ENCODE results near the gene SENP1. TPM values are rescaled to one million over a fixed set of nuclear protein-coding genes. Genes with fewer than 3 reads are reported as not detected.
A peak's percentile ranks its signal among the peaks of the same experiment; 100 is the strongest.

The SENP1 gene
- total and polyA plus RNA-seq, 2 of the 4 experiments (the other 2 are of a cell fraction) = 7.2 to 25.3 TPM

- no peaks in the 10 kb centered on the region; the same call in 1 of the 2 replicates for H3K9me1 ChIP-seq (ENCODE audit: insufficient read depth, low read length)
- H4K5ac ChIP-seq (ENCODE audit: low read depth, low read length) = no peak overlapping the region
- no peaks in the 10 kb centered on the region for H3K79me1 ChIP-seq (ENCODE audit: low read depth in 1 of 2, low read length in 2 of 2)
- no peak overlapping the region for H3K56ac ChIP-seq (ENCODE audit: extremely low read depth, insufficient read depth, low read length)
- WGBS, 2 experiments (ENCODE audit: extremely low coverage in 2 of 2, insufficient read length in 1 of 2) = 100% methylated on average over 2 of the region's 7 CpGs; no CpG with 5 or more reads in 1 of the 2 experiments
- in situ Hi-C loops (cut with MboI; ENCODE audit: low sequenced_read_pairs) = loop anchor here (10.0 kb wide), 1 partner anchor 418 kb away; the partner anchor contains the start of gene ENDOU
- H3K18ac ChIP-seq (ENCODE audit: low read depth, low read length) = no peak overlapping the region
- TF ChIP-seq RFX5 (IDR thresholded peaks at IDR 0.05; ENCODE audit: low read depth, low read length) (no peak), RCOR1 (IDR thresholded peaks at IDR 0.05; ENCODE audit: insufficient replicate concordance, low read length) (no peak), NFE2L2 (IDR thresholded peaks at IDR 0.05; ENCODE audit: low read depth, low read length) (no peak), CEBPB (IDR thresholded peaks at IDR 0.05; ENCODE audit: low read depth, low read length) (no peak), FOS (IDR thresholded peaks at IDR 0.05; ENCODE audit: low read depth, low read length) (no peak), MAZ (IDR thresholded peaks at IDR 0.05; ENCODE audit: borderline replicate concordance, low read depth, low read length) (no peak), CHD1 (IDR thresholded peaks at IDR 0.05; ENCODE audit: low read depth, low read length) (no peak), POLR2A (IDR thresholded peaks at IDR 0.05; ENCODE audit: low read depth, low read length) (no peak), MAFK (IDR thresholded peaks at IDR 0.05; ENCODE audit: low read depth, low read length) (no peak), RAD21 (IDR thresholded peaks at IDR 0.05; ENCODE audit: low read length) (no peak)
- TF ChIP-seq, protein P1, sequence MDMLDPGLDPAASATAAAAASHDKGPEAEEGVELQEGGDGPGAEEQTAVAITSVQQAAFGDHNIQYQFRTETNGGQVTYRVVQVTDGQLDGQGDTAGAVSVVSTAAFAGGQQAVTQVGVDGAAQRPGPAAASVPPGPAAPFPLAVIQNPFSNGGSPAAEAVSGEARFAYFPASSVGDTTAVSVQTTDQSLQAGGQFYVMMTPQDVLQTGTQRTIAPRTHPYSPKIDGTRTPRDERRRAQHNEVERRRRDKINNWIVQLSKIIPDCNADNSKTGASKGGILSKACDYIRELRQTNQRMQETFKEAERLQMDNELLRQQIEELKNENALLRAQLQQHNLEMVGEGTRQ (IDR thresholded peaks at IDR 0.05; ENCODE audit: low read depth, low read length) = no peak
- TF ChIP-seq, protein P2, sequence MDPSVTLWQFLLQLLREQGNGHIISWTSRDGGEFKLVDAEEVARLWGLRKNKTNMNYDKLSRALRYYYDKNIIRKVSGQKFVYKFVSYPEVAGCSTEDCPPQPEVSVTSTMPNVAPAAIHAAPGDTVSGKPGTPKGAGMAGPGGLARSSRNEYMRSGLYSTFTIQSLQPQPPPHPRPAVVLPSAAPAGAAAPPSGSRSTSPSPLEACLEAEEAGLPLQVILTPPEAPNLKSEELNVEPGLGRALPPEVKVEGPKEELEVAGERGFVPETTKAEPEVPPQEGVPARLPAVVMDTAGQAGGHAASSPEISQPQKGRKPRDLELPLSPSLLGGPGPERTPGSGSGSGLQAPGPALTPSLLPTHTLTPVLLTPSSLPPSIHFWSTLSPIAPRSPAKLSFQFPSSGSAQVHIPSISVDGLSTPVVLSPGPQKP (IDR thresholded peaks at IDR 0.05; ENCODE audit: borderline replicate concordance, low read depth, low read length) = no peak
- TF ChIP-seq, protein P3, sequence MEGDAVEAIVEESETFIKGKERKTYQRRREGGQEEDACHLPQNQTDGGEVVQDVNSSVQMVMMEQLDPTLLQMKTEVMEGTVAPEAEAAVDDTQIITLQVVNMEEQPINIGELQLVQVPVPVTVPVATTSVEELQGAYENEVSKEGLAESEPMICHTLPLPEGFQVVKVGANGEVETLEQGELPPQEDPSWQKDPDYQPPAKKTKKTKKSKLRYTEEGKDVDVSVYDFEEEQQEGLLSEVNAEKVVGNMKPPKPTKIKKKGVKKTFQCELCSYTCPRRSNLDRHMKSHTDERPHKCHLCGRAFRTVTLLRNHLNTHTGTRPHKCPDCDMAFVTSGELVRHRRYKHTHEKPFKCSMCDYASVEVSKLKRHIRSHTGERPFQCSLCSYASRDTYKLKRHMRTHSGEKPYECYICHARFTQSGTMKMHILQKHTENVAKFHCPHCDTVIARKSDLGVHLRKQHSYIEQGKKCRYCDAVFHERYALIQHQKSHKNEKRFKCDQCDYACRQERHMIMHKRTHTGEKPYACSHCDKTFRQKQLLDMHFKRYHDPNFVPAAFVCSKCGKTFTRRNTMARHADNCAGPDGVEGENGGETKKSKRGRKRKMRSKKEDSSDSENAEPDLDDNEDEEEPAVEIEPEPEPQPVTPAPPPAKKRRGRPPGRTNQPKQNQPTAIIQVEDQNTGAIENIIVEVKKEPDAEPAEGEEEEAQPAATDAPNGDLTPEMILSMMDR (conservative IDR thresholded peaks at IDR 0.05; ENCODE audit: low read depth, low read length) = no peak
- H3K4me3 ChIP-seq (ENCODE audit: insufficient read depth, low read depth, low read length) = no peak overlapping the region
- no peaks in the 10 kb centered on the region for H3K9me3 ChIP-seq (ENCODE audit: control insufficient read depth, insufficient read depth, low read length)
- H3K36me3 ChIP-seq (ENCODE audit: control insufficient read depth, insufficient read depth, low read length) = peaks cover 50% of the 10 kb centered on the region
- H2BK20ac ChIP-seq (ENCODE audit: low read depth, low read length) = no peak overlapping the region
- dilution Hi-C loops (cut with HindIII; ENCODE audit: low sequenced_read_pairs, unreplicated experiment) = no loop called here
- CTCF ChIA-PET = no interaction called here
- H3K4me1 ChIP-seq (ENCODE audit: control insufficient read depth, insufficient read depth, low read length) = no peaks in the 10 kb centered on the region; the same call in 1 of the 2 replicates
- no peak overlapping the region for H3K23ac ChIP-seq (ENCODE audit: low read depth, low read length)
- H2AK5ac ChIP-seq (ENCODE audit: low read depth, low read length) = no peak overlapping the region
- no peak overlapping the region for H4K91ac ChIP-seq (ENCODE audit: insufficient read depth, low read depth, low read length)
- H4K20me1 ChIP-seq (ENCODE audit: insufficient read depth, low read length) = no peaks in the 10 kb centered on the region
- no peaks in the 10 kb centered on the region for H3K27me3 ChIP-seq (ENCODE audit: control insufficient read depth, insufficient read depth, low read length)
- POLR2A ChIA-PET (ENCODE audit: unreplicated experiment) = no interaction called here
- no peak overlapping the region for H2BK15ac ChIP-seq (ENCODE audit: low read depth, low read length)
- H3K14ac ChIP-seq (replicated peaks; ENCODE audit: low read depth, low read length) = no peak overlapping the region
- no peak overlapping the region for H2BK5ac ChIP-seq (ENCODE audit: low read depth, low read length, poor library complexity, severe bottlenecking)
- no TSS peak for BruUV-seq (replicated peaks)
- DNase-seq (no peak), ATAC-seq (ENCODE audit: low read depth) (peak; percentile 35)
- no peak overlapping the region for H2BK120ac ChIP-seq (ENCODE audit: low read depth, low read length)
- no peak overlapping the region for H3K27ac ChIP-seq (ENCODE audit: insufficient read depth, low read length)
- intact Hi-C loops (cut with micrococcal nuclease) = no loop called here
- no peak overlapping the region for H4K8ac ChIP-seq (ENCODE audit: low read depth in 2 of 2, low read length in 2 of 2)
- H3K4me2 ChIP-seq (ENCODE audit: low read depth, low read length) = no peak overlapping the region
- H3K9ac ChIP-seq (ENCODE audit: low read depth, low read length) = no peak overlapping the region
- no peak overlapping the region for H2AFZ ChIP-seq (replicated peaks; ENCODE audit: low read length, poor library complexity)
- no peak overlapping the region for H2AK9ac ChIP-seq (replicated peaks; ENCODE audit: low read depth, low read length, poor library complexity)
- no peak overlapping the region for H3K4ac ChIP-seq (ENCODE audit: low read depth, low read length)
Measured at GRCh38 chr12:48142818-48143674, 37.2 kb upstream of the SENP1 start.

Measured in IMR-90 (cell line).